ENCODE results near the gene MAP2K7. TPM values are rescaled to one million over a fixed set of nuclear protein-coding genes. Genes with fewer than 3 reads are reported as not detected.

MAP2K7 gene
- total RNA-seq, 1 donor from 2014 or later, result 55.6 TPM

DNA sequence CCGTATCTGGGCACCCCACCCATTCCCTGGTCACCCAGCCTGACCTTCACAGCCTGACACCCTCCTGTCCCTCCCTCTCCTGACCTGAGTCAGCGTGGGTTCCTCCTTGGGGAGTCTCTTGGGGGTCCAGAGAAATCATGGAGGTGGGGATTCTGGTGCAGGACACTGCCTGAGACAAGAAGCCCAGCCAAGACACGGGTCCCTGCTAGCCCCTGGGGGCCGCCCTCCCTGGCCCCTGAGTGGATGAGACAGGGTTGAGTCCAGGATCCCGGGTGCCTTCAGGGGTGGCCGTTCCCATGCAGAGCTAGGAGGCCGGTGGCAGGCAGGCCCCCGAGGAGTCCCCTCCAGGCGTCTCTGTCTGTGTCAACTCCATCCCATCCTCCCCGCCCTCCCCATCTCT is 1.6 kb downstream of the MAP2K7 start:
- Mint-ChIP-seq H3K36me3 (no peaks in the 10 kb centered on the region), H3K9me3 (no peaks in the 10 kb centered on the region), H3K27me3 (ENCODE audit: low read depth) (peaks cover 2% of the 10 kb centered on the region), H3K4me1 (peaks cover 20% of the 10 kb centered on the region), H3K4me3 (peak overlapping the region; percentile 85), H3K27ac (peak overlapping the region; percentile 64)
- DNase-seq (ENCODE audit: low spot score in 2 of 2, unreplicated experiment in 2 of 2), result no peak
- TF ChIP-seq, protein P1, sequence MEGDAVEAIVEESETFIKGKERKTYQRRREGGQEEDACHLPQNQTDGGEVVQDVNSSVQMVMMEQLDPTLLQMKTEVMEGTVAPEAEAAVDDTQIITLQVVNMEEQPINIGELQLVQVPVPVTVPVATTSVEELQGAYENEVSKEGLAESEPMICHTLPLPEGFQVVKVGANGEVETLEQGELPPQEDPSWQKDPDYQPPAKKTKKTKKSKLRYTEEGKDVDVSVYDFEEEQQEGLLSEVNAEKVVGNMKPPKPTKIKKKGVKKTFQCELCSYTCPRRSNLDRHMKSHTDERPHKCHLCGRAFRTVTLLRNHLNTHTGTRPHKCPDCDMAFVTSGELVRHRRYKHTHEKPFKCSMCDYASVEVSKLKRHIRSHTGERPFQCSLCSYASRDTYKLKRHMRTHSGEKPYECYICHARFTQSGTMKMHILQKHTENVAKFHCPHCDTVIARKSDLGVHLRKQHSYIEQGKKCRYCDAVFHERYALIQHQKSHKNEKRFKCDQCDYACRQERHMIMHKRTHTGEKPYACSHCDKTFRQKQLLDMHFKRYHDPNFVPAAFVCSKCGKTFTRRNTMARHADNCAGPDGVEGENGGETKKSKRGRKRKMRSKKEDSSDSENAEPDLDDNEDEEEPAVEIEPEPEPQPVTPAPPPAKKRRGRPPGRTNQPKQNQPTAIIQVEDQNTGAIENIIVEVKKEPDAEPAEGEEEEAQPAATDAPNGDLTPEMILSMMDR (IDR thresholded peaks at IDR 0.05; ENCODE audit: unreplicated experiment), result no peak

DNA sequence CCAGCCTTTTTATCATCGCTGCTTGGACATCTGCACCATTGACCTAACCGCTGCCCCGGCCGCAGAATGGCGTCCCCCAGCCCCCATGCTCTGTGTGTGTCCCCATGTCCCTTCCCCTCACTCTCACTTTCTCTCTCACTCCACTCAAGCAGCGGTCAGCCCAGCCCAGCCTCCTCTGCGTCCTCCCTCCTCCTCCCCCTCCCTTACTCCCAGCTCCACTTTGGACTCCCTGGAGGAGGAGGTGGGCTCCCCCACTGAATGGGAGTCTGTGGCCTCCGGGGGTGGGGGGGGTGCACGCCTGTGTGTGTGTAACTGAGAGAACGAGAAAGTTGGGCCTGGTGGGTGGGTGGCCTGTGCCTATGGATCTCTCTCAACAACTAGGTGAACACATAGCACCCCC is 2.2 kb downstream of the MAP2K7 start:
- TF ChIP-seq, protein P1 (IDR thresholded peaks at IDR 0.05; ENCODE audit: unreplicated experiment), result no peak
- H3K36me3 Mint-ChIP-seq, result peaks cover 5% of the 10 kb centered on the region
- peaks cover 20% of the 10 kb centered on the region for H3K4me1 Mint-ChIP-seq
- H3K4me3 Mint-ChIP-seq, result peak overlapping the region; percentile 85
- H3K27ac Mint-ChIP-seq, result no peak overlapping the region
- H3K27me3 Mint-ChIP-seq (ENCODE audit: low read depth), result peaks cover 2% of the 10 kb centered on the region
- no peaks in the 10 kb centered on the region for H3K9me3 Mint-ChIP-seq
- no peak for DNase-seq (ENCODE audit: low spot score in 2 of 2, unreplicated experiment in 2 of 2)

DNA sequence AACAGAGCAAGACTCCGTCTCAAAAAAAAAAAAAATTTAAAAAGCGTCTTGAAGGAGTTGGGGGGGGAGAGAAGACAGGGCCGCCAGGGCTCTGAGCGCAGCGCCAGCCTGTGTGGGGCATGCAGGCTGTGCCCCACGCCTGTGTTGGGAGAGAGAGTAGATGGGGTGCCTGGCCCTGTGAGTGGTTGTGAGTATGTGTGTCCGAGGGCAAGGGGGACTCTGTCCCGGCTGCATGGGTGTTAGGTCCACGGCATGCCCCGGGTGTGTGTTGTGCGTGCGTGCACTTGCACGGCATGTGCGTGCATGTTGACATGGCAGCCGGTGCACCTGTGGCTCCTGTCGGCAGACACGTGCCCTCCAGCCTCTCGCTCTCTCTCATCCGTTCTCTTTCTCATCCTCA is 3.4 kb downstream of the MAP2K7 start:
- peaks cover 11% of the 10 kb centered on the region for H3K36me3 Mint-ChIP-seq
- DNase-seq (ENCODE audit: low spot score in 2 of 2, unreplicated experiment in 2 of 2), result no peak
- peaks cover 2% of the 10 kb centered on the region for H3K27me3 Mint-ChIP-seq (ENCODE audit: low read depth)
- peaks cover 18% of the 10 kb centered on the region for H3K4me1 Mint-ChIP-seq
- no peak overlapping the region for H3K27ac Mint-ChIP-seq
- no peaks in the 10 kb centered on the region for H3K9me3 Mint-ChIP-seq
- no peak overlapping the region for H3K4me3 Mint-ChIP-seq
- TF ChIP-seq, protein P1 (IDR thresholded peaks at IDR 0.05; ENCODE audit: unreplicated experiment), result no peak

DNA sequence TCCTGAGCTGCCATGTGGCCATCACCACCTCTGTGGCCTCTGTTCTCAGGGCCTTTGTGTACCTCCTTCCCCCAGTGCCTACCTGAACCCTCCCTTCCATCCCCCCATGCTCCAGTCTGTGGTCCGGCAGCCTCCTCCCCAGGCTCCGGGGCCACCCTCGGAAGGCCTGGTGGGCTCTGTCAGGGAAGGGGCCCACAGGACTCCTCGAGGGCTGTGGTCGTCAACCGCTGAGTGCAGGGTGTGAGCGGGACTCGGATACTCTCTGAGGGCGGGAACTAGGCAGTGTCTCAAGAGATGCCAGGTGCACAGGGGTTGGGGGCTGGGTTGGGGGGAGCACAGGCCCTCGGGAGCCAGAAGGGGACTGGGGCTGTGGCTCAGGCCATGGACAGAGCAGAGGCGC is 3.9 kb downstream of the MAP2K7 start:
- Mint-ChIP-seq H3K4me3 (no peak overlapping the region), H3K9me3 (no peaks in the 10 kb centered on the region), H3K27ac (no peak overlapping the region), H3K4me1 (peaks cover 16% of the 10 kb centered on the region), H3K27me3 (ENCODE audit: low read depth) (peaks cover 2% of the 10 kb centered on the region), H3K36me3 (peaks cover 11% of the 10 kb centered on the region)
- TF ChIP-seq, protein P1 (IDR thresholded peaks at IDR 0.05; ENCODE audit: unreplicated experiment), result no peak
- DNase-seq (ENCODE audit: low spot score in 2 of 2, unreplicated experiment in 2 of 2), result no peak

DNA sequence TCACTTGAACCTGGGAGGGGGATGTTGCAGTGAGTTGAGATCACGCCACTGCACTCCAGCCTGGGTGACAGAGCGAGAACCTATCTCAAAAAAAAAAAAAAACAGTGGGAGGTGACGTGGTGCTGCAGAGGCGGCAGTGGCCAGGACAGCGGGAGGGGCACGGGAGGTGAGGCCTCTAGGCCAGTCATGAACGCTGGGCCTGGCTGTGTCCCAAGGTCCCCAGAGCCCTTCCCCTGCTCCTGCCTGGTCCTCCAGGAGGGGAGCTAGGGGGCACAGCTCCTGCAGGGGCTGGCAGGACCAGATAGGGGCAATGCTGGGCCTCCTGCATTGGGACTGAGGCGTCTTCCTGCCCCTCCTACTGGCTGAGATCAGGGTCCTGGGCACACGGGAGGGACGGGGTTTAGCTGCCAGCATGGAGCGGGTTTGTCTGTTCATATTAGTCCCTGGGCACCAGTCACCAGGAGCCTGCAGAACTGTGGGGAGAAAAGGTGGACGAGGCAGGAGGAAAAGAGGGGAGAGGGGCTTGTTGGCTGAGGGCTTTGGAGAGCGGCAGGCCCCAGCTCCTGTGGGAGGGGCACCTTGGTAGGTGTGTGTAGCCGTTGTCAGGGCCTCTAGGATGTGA is 4.5 kb downstream of the MAP2K7 start:
- no peaks in the 10 kb centered on the region for H3K9me3 Mint-ChIP-seq
- peaks cover 4% of the 10 kb centered on the region for H3K27me3 Mint-ChIP-seq (ENCODE audit: low read depth)
- H3K36me3 Mint-ChIP-seq, result peaks cover 15% of the 10 kb centered on the region
- TF ChIP-seq, protein P1 (IDR thresholded peaks at IDR 0.05; ENCODE audit: unreplicated experiment), result no peak
- H3K27ac Mint-ChIP-seq, result no peak overlapping the region
- no peak for DNase-seq (ENCODE audit: low spot score in 2 of 2, unreplicated experiment in 2 of 2)
- H3K4me1 Mint-ChIP-seq, result peaks cover 13% of the 10 kb centered on the region
- H3K4me3 Mint-ChIP-seq, result no peak overlapping the region

All from mesothelial cell of epicardium (in vitro differentiated cells).